GM12891 (cell line): ENCODE data around the gene CRKL.

Experiments
- PAX5 ChIP-seq: IDR thresholded peaks from 2 replicates; pipeline ENCODE4 v1.6.1; 2011; ENCODE audit warnings: low read length, moderate library complexity, mild to moderate bottlenecking; ENCODE audit not compliant: insufficient read depth, severe bottlenecking
- POLR2A ChIP-seq: IDR thresholded peaks from 2 replicates; pipeline ENCODE4 v1.6.1; 2011; ENCODE audit warnings: low read depth, low read length, control low read depth
- POLR2AphosphoS5 ChIP-seq: IDR thresholded peaks from 2 replicates; pipeline ENCODE4 v1.6.1; 2011; ENCODE audit warnings: low read depth, low read length, control low read depth
- TAF1 ChIP-seq: IDR thresholded peaks from 2 replicates; pipeline ENCODE4 v1.6.1; 2011; ENCODE audit warnings: low read depth, low read length, control low read depth

DNA sequence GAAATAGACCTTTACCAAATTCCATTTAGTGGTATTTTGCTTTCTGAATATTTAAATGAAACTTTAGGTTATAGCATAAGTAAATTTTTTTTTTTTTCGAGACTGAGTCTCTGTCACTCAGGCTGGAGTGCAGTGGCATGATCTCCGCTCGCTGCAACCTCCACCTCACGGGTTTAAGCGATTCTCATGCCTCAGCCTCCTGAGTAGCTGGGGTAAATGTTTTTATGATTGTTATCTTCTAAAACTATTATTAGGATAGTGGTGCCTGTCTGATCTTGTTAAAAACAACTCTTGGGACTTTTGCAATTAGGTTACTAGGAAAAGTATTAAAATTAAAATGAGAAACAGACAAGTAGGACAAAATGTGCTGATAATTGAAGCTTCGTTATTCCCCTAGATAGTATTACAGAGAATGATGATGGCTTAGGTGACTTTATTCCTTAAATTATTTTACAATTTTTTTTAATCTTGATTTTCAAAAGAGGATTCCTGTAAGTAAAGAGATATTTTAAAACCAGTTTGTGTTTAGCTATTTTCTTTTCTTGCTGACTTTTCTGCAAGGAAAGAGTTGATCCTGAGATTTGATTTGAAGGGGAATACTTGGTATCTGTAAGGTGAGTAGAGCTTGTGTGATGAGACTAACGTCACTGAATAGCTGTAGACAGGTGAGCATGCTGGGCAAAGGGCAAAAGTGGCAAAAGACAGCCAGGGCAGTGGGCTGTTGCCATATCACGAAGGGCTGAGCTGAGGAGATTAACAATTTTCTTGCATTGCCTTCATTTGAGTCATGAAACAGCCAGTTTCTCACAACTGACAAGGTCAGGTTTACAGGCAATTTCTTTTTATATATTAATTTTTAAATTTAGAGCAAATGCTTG is 20.8 kb downstream of the CRKL start:
- no peak for TF ChIP-seq TAF1
- no peak for TF ChIP-seq POLR2AphosphoS5
- TF ChIP-seq POLR2A = no peak
- no peak for TF ChIP-seq PAX5
